8988T (cell line): Measurements from ENCODE around the gene NTF4.
A peak's percentile ranks its signal among the peaks of the same experiment; 100 is the strongest.

Experiments
- DNase-seq: peaks from one replicate; pipeline ENCODE4 v3.0.0; 2011

The NTF4 gene, protein sequence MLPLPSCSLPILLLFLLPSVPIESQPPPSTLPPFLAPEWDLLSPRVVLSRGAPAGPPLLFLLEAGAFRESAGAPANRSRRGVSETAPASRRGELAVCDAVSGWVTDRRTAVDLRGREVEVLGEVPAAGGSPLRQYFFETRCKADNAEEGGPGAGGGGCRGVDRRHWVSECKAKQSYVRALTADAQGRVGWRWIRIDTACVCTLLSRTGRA

DNA sequence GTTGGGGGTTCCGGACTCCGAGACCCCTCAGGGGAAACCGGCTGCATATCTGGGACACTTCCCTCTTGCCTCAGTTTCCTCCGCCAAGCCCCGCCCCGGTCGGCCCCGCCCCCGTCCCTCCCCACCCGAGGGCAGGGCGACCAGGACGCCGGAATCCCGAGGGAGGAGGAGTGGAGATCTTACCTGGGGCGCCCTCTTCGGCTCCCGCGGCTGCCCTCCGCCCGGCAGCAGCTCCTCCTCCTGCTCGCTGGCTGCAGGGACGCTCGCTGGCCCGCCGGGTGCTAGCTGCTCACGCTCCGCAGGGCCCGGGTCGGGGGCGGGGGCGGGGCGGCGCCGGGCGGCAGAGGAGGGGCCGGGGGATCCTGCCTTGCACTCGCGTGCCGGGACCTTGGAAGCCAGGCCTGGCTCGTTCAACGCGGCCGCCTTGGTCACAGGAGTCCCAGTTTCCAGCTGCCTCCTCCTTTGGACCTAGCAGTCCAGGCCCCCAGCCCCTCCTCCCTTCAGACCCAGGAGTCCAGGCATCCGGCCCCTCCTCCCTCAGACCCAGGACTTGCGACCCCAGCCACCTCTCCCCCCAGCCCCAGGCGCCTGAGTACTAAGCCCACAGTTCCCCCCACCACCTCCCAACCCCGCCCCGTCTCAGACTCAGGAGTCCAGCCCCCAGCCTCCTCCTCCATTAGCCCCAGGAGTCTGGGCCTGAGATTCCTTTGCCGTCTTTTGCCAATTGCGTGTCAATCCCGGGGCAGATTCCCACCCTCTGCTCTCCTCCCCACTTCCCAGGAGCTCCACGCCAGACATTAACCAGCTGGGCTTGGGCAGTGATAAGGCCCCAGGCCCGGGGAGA lies at the start of gene NTF4:
Gene NTF4 (minus strand): TSS at position 51 of the 844 bp plus-strand sequence. CDS start 2,821 bp downstream, outside the sequence.
- DNase-seq: peak; percentile 71

DNA sequence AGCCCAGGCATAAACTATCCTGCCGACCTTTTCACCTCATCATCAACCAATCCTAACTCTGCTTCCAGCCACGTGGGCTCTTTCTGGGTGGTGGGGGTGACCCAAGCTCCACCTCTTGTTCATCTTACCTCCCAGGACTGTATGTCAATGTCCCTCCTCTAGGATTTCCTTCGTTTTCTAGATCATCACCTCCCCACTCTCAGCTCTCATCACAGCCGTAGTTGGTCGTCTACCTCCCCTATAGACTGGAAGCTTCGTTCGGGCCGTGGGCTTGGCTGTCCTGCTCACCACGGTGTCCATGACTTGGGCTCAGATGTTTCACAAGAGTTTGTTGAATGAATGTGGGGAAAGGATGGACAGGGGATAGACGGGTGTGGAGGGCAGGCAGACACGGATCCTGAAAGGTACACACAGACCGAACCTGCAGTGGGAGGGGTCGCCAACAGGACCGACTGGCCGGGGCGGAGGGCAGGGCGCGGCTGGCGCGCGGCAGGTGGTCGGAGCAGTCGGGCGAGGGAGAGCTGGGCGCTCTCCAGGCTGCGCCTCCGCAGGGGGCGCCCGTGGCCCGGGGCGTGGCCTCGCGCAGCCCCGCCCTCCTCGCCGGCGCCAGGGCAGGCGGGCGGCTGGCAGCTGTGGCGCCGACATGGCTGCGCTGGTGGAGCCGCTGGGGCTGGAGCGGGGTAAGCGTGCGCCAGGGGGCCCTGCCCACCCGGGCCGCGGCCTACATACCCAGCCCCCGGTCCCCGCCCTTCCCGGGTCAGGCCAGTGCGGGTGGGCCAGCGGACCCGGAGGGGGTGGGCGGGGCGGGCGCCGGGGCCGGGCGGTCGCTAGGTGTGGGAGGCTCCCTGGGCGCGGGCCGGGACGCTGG lies 49.4 kb upstream of the NTF4 start, which contains the start of gene LIN7B:
Gene LIN7B (plus strand): TSS at position 609 of the 868 bp plus-strand sequence. CDS start 35 bp downstream, at position 644.
- DNase-seq: peak; percentile 90

DNA sequence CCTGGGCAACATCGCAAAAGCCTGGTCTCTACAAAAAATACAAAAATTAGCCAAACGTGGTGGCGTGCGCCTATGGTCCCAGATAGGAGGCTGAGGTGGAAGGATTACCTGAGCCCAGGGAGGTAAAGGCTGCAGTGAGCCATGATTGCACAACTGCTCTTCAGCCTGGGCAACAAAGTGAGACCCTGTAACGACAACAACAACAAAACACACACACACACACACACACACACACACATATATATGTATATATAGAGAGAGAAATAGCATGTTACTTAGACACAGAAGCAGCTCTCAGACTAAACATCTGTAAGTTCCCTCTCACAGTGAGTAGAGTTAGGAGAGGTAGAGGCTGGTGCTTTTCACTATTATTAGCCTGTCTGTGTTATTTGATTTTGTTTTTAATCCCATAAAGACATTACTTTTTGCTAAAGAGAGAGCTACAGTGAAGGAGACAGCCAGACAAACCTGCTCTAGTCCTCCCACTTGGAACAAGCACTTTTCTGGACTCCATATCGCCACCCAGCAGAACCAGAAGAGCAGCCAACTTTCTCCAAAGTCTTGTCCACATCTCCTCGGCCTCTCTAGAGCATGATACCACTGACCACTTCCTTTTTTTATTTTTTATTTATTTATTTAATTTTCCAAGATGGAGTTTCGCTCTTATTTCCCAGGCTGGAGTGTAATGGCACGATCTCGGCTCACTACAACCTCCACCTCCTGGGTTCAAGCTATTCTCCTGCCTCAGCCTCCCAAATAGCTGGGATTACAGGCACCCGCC lies 46.8 kb upstream of the NTF4 start:
- no peak for DNase-seq

DNA sequence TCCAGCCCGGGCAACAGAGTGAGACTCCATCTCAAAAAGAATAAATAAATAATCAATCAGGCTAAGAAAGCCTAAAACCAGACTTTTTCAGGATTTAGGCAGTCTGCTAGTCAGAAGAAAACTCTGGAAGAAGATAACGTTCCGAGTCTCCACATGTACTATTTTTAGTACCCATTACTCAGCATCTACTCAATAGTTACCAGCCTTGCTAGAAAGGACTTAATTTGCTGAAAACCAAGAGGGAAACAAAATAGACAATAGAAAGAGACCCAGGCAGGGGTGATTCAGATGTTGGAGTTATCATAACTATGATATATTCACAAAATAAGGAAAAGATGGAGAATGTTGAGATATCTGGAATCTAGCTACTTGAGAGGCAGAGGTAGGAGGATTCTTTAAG lies 45.9 kb upstream of the NTF4 start:
- DNase-seq: no peak

DNA sequence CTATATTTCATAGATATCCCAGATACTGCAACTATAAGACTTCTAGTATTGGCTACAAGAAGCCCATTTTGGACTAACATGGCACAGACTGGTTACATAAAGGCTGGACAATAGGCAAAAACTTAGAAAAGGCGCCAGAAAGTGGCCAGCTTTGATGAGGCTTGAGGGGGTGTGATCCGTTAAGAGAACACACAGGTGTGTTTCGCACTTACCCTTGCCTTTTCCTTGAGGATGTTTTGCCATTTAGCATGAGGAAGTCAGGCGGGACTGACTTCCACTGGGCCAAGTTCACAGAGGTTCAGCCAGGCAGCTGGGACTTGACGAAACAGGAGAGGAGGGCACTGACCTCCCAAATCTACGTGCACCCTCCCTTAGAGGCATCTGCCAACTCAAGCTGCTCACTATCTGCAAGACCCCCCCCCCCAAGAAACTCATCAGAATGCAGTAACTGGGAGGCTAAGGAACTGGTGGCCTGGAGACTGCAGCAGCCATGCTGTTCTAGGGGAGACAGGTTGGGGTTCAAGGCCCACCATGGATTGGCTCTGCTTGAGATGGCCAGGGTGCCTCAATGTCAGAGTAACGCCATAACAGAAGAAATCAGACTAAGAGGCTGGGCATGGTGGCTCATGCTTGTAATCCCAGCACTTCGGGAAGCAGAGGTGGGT lies 45.1 kb upstream of the NTF4 start:
- DNase-seq: no peak

DNA sequence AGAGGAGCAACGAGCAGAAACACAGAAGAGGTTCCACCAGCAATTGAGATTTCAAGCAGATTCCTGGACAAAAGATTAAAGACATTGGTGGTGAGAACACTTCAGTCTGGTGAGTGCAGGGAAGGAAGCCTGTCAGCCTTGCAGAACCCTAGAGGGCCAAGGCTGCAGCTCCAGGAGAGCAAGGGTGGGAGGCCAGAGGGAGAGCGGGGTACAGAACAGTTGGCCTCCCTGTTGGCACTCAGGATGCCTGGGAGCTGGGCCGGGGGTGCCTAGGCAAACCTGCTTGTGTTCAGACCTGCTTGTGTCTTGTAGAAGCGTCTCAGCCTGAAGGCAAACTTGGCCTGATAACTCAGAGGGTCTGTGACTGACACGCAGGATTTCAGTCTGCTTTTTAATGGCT lies 44.4 kb upstream of the NTF4 start:
- no peak for DNase-seq

DNA sequence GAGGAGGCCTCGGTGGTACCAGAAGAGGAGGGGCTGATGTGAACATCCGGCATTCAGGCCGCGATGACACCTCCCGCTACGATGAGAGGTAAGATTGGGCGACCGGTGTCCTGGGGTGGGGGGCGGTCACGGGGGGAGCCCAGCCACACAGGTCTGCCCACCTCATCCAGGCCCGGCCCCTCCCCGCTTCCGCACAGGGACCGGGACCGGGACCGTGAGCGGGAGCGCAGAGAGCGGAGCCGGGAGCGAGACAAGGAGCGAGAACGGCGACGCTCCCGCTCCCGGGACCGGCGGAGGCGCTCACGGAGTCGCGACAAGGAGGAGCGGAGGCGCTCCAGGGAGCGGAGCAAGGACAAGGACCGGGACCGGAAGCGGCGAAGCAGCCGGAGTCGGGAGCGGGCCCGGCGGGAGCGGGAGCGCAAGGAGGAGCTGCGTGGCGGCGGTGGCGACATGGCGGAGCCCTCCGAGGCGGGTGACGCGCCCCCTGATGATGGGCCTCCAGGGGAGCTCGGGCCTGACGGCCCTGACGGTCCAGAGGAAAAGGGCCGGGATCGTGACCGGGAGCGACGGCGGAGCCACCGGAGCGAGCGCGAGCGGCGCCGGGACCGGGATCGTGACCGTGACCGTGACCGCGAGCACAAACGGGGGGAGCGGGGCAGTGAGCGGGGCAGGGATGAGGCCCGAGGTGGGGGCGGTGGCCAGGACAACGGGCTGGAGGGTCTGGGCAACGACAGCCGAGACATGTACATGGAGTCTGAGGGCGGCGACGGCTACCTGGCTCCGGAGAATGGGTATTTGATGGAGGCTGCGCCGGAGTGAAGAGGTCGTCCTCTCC lies 43.2 kb upstream of the NTF4 start:
- DNase-seq: no peak

DNA sequence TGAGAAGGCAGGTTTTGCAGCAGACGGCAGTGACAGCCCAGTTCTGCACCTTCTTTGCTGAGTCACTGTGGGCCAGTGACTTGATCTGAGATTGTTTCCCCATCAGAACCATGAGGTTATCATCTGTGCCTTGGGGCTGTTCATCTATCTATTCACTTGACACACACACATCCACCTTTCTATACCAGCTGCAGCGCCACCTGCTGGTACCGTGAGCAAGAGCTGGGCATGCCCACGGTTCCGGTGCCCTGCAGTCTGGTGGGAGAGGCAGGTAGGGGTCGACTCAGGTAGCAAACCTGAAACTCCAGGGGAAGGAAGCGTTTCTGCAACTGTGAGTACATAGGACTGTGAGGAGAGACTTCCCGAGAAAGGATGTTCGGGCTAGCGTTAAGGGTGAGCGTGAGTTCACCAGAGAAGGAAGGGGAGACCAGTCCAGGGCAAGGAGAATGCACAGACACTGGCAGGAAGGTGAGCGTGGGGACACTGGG lies 42.1 kb upstream of the NTF4 start:
- no peak for DNase-seq

DNA sequence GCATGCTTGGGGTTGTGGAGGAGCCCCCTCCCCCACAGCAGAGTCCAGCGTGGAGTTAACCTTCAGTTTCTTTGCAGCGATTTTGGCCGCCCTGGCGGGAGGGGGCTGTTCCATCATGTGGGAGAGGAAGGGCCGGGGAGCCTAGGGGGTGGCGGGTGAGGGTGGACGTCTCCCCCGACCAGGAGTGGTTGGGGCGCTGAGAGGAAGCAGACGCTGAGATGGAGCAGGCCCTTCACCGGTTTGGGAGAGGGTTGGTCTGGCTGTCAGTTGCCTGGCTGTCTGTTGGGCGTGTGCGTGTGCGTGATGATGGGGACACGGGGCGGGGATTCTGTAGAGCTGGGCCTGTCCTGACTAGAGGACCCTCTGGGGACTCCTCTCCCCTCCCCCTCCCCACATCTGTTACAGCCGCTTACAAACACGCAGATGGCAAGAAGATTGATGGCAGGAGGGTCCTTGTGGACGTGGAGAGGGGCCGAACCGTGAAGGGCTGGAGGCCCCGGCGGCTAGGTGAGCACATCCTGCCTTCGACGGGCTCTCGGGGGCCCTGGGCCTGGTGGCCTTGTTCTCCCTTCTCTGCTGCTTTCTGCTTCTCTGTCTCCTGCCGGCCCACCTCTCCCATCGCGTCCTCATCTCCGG lies 39.7 kb upstream of the NTF4 start:
- no peak for DNase-seq

DNA sequence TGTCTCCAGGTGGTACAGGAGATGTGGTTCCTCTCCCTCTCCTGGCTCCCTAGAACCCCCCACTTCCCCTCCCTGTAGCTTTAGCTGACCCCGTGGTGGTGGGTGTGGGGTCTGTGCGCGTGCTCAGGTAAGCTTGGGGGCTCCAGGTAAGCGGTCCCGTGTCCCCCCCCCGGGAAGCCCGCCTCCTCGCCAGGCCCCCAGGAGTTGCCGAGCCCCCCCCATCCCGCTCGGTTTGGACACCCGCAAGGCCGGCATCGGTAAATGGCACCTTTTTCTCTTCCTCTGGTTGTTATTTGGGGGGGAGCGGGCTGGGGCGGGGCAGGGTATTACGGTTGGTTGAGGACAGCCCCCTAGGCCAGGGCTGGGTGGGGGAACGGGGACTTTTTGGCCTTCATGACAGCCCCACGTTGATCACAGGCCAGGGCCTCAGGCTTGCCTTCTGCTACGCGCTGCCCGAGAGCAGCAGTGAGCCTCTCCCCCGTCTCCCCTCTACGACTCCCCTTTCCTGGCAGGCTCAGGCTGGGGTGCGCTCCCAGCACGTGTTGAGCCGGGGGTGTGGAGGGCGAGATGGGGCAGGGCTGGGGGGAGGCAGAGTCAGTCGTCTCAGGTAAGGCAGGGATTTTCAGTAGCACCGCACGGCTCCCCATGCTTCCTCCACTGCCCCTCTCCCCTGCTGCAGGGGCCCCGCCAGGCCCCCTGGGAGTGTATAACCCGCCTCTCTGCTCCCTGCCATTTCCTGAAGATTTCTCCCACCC lies 38.9 kb upstream of the NTF4 start:
- DNase-seq: no peak

DNA sequence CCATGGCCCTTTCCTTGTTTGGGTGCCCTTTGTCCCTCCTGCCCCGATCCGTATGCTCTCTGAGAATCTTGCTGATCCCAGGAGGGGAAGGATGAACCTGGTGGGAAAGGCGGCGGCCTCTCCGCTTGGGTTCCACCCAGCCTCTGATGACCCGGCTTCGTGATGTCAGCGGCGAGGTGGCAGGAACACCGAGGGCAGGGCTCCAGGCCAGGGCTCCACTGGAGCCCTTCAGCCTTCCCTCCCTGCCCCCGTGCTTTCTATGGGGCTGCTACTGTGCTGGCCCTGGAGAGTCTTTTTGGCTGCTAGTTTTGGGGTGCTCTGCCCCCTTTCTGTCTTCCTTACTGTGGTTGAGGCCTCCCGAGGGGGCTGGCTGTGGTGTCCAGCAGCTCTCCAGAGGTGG lies 37.7 kb upstream of the NTF4 start:
- DNase-seq: no peak

DNA sequence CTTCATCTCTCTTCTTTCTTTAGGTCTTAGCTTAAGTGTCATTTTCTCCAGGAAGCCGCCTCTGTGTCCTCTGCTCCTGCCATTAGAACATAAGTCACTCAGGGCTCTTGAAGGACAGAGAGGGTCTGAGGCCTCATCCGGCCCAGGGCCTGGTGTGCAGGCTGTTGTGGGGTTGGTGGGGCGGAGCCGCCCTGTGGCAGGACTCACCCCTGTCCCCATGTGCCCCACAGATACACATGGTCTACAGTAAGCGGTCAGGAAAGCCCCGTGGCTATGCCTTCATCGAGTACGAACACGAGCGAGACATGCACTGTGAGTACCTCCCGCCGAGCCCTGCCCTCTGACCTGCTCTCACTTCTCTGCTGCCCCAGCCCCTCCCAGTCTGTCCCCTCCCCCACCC lies 36.5 kb upstream of the NTF4 start:
- DNase-seq: no peak

DNA sequence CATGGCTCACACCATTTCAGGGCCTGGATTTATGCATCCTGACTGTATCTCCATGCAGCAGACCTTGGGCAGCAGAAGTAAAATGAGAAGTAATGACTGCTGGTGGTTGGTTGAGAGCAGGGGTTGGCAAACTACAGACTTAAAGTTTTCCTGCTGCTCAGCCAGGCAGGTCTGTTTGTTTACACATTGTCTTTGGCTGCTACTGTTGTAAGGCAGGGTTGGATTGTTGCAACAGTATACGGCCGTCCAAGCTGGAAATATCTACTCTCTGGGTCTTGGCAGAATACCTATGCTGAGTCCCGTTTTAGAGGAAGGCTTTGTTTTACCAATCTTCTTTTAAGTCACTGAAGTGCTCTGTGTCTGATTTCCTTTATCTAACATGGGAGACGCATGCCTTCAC lies 34.2 kb upstream of the NTF4 start:
- DNase-seq: no peak

DNA sequence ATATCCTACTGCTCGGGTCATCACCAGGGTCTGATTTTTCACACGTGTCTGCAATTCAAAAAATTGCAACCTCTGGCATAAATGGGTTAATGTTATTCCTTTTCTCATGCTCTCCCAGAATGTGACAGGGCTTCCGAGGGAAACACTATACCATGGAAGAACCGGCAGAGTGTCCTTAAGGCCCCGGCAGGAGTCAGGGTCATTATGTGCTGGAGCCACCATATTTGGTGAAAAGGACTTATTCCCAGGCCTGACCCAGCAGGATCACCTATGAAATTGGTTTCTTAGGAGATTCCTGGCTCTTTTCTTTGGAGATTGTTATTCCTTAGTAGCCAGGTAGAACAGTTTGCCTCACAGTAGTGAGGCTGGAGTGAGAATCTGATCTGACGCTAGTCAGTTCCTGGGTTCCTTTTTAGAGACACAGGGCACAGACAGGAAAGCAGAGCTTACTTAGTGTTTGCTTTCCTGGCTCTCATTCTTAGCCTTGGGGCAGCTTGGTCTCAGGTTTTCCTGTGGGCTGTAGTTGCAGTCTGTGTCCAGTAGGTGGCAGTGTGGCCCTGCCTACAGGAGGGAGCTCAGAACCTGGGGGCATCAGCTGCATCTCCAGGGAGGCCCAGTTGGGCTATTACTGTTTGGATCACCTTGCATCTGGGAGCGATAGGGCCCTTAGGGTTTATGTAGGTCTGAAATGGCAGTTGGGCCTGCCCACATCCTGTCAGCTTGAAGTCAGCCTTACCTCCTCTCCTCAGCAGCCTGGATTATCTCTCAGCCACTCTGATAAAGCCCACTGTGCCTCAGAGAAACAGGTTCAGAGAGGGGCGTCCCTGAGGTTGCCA lies 33.1 kb upstream of the NTF4 start:
- peak; percentile 61 for DNase-seq

DNA sequence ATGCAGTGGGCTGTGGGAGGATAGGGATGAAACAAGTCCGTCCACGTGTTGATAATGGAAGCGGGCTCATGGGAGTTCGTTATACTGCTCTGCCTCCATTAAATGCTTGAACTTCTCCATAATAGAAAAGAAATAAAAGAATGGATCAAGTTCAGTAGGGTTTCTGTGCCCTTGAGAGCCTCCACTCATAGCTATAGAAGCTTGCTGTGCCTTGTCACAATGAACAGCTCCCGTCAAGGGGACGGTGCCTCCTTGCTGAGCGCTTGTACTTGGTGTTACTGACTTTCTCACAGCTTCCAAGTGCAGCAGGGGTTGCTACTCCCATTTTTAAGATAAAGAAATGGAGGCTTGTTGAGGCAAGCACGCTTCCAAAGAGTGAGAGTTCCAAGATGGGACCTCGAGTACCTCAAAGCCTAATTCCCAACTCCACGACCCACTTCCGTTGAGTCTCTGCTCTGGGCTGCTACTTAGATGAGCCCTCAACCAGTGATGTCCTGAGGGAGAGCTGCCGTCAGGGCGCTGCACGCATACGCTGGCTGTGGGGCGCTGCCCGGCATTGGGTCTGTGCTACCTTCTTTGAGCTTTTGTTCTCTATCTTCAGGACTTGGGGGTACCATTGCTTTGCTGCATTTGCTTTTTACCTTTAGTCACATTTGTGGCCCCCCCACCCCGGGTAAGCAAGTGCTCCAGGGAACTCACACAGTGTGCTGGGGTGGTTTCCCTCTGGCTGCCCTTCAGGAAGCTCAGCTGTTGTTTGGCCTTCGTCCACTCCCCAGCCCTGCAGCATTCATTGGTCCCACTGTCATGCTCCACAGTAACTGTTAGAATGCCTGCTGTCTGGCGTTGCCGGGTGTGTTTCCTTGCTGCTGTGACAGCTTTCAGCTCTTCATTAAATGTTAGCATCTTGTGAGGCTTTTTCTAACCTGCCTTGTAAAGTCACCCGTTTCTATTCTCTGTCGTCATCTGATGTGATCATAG lies 30.2 kb upstream of the NTF4 start:
- DNase-seq: no peak

DNA sequence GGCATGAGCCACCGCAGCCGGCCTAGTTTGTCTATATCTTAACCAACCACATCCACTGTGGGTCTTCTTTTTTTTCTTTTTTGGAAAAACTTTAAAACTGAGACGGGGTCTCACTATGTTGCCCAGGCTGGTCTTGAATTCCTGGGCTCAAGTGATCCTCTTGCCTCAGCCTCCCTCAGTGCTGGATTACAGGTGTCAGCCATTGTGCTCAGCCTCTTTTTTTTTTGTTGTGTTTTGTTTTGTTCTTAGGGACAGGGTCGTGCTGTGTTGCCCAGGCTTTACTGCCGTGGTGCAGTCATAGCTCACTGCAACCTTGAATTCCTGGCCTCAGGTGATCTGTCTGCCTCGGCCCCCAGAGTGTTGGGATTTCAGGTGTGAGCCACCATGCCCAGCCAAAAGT lies 28.1 kb upstream of the NTF4 start:
- no peak for DNase-seq

DNA sequence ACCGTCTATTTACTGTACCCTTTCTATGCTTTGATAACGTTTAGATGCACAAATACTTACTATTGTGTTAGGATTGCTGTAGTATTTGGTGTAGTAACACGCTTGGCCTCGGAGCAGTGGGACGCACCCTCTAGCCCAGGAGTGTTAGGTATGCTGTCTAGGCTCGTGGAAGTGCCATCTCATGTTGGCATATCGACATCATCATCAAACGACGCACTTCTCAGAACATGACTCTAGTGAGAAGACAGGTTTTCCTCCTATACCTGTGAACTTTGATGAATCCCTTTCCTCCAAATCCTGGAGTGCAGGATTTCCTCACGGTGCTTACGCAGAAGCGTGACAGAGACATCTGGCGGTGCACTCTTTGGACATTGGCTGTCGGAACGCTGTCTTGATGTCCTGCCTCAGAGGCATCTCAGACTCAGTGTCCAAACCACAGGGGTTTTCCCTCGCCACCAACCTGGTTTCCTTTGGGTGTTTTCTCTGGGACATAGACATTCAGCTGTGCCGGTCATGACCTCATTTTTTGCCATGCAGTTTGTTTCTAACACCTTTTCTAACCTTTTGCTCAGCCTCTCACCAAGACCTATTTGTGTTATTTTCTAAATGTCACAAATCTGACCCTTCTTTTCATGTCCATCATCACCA lies 26.9 kb upstream of the NTF4 start:
- DNase-seq: no peak
